ENCODE measurements around the gene SH2D4B. TPM values are rescaled to one million over a fixed set of nuclear protein-coding genes. Genes with fewer than 3 reads are reported as not detected.

Gene SH2D4B
- total RNA-seq, 1 experiment from 2014 or later: 0.07 TPM

DNA sequence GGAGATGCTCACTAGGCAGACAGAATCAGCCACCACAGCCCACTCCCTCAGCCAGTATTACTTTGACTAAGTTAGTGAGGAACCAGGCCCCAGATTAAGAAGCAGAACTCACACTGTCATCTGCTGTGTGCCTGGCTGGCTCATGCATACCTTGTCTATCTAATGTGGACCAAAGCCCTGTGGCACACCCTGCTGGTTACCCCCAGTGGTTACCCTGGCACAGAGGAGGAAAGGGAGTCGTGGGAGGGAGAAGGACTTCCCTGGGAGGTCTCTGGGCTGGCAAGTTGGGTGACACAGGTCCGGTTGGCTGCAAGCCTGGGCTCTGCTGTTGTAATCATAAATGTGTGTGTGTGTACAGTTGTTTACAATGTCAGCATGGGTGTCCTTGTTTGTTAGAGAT, 7.5 kb upstream of the SH2D4B start:
- H2BK15ac ChIP-seq (ENCODE audit: low read depth, low read length): no peak overlapping the region
- H3K9me3 ChIP-seq (ENCODE audit: control insufficient read depth, low read depth, low read length): no peaks in the 10 kb centered on the region
- H3K23me2 ChIP-seq (ENCODE audit: insufficient read length, low read depth, low read length, poor library complexity, severe bottlenecking): no peaks in the 10 kb centered on the region
- no peak overlapping the region for H4K8ac ChIP-seq (replicated peaks; ENCODE audit: insufficient read length, low read depth, low read length)
- no peak overlapping the region for H3T11ph ChIP-seq (ENCODE audit: low read length)
- H3K4me2 ChIP-seq (ENCODE audit: insufficient read depth, insufficient read length, low read length): no peak overlapping the region
- no peak overlapping the region for H3K56ac ChIP-seq (ENCODE audit: insufficient read length, low read depth, low read length)
- TF ChIP-seq, protein P1, sequence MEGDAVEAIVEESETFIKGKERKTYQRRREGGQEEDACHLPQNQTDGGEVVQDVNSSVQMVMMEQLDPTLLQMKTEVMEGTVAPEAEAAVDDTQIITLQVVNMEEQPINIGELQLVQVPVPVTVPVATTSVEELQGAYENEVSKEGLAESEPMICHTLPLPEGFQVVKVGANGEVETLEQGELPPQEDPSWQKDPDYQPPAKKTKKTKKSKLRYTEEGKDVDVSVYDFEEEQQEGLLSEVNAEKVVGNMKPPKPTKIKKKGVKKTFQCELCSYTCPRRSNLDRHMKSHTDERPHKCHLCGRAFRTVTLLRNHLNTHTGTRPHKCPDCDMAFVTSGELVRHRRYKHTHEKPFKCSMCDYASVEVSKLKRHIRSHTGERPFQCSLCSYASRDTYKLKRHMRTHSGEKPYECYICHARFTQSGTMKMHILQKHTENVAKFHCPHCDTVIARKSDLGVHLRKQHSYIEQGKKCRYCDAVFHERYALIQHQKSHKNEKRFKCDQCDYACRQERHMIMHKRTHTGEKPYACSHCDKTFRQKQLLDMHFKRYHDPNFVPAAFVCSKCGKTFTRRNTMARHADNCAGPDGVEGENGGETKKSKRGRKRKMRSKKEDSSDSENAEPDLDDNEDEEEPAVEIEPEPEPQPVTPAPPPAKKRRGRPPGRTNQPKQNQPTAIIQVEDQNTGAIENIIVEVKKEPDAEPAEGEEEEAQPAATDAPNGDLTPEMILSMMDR (conservative IDR thresholded peaks at IDR 0.05): peak; percentile 28; the same call in 1 of the 3 replicates
- H3K23ac ChIP-seq (ENCODE audit: insufficient read length, low read depth, low read length): no peak overlapping the region
- H4K91ac ChIP-seq (ENCODE audit: insufficient read length, low read depth, low read length): no peak overlapping the region
- peaks cover 18% of the 10 kb centered on the region in 2 experiments for H3K4me1 Mint-ChIP-seq
- H2BK20ac ChIP-seq (ENCODE audit: low read depth, low read length, poor library complexity, severe bottlenecking): no peak overlapping the region
- H2AFZ ChIP-seq (ENCODE audit: low read length): no peak overlapping the region
- no peak overlapping the region for H4K5ac ChIP-seq (ENCODE audit: insufficient read length, low read depth, low read length)
- no peak overlapping the region for H3K9ac ChIP-seq (ENCODE audit: extremely low read depth, insufficient read length, low read length)
- no peak overlapping the region for H3K14ac ChIP-seq (ENCODE audit: insufficient read depth, low read length)
- H2BK12ac ChIP-seq (ENCODE audit: insufficient read length, low read depth, low read length): no peak overlapping the region
- no peaks in the 10 kb centered on the region for H3K27me3 ChIP-seq (ENCODE audit: insufficient read depth, low read length)
- peaks cover under 1 to 11% of the 10 kb centered on the region in 2 experiments; a peak in 3 of 5 replicates for H3K9me3 Mint-ChIP-seq
- no peaks in the 10 kb centered on the region for H3K79me2 ChIP-seq (ENCODE audit: insufficient read depth, low read length)
- peaks cover 0 to 9% (median under 1%) of the 10 kb centered on the region in 3 experiments; a peak in 3 of 7 replicates for H3K36me3 Mint-ChIP-seq (ENCODE audit: insufficient read depth in 1 of 3, low read depth in 3 of 3)
- H3K4me1 ChIP-seq (ENCODE audit: insufficient read depth, low read length): peaks cover 5% of the 10 kb centered on the region; the same call in 1 of the 2 replicates
- H3K18ac ChIP-seq (ENCODE audit: insufficient read length, low read depth, low read length): no peak overlapping the region
- no peaks in the 10 kb centered on the region for H3K79me1 ChIP-seq (ENCODE audit: insufficient read depth, low read depth, low read length, poor library complexity, severe bottlenecking)
- H2BK5ac ChIP-seq (ENCODE audit: insufficient read length, low read length): no peak overlapping the region
- H2AK5ac ChIP-seq (ENCODE audit: insufficient read length, low read length): no peak overlapping the region
- no peak overlapping the region; a peak in 1 of 5 replicates for H3K4me3 Mint-ChIP-seq
- no peak overlapping the region for H2BK120ac ChIP-seq (ENCODE audit: low read depth, low read length, poor library complexity, severe bottlenecking)
- H3K27ac ChIP-seq (ENCODE audit: insufficient read length, low read depth, low read length): no peak overlapping the region
- no peak overlapping the region for H3K4ac ChIP-seq (ENCODE audit: low read depth, low read length)
- WGBS (ENCODE audit: extremely low coverage, insufficient read length, low lambda C conversion rate): no CpG with 5 or more reads among the region's 2 CpGs
- peak overlapping the region in 2 of 3 experiments; percentile 40 to 71; a peak in 3 of 7 replicates for H3K27ac Mint-ChIP-seq
- DNase-seq: no peak
- H4K20me1 ChIP-seq (ENCODE audit: control insufficient read depth, insufficient read depth, insufficient read length): no peaks in the 10 kb centered on the region
- H3K27me3 Mint-ChIP-seq (ENCODE audit: low read depth): peaks cover 1% of the 10 kb centered on the region; the same call in 1 of the 2 replicates
